OCI-LY7 (cell line): ENCODE results near the gene SENP5. TPM values are rescaled to one million over a fixed set of nuclear protein-coding genes. Genes with fewer than 3 reads are reported as not detected.

Source experiments
- BruUV-seq: library from RNA; stranded (reverse); fragments of 400-500 nt; replicated peaks from 2 replicates; lab custom pipeline; 2021; lab: Mats Ljungman, UMichigan
- CTCF ChIA-PET: fragments of 300-600 bp; sonication (Branson Sonifier 250); formaldehyde crosslinking; loops from one replicate; lab custom pipeline; 2022; ENCODE audit warnings: antibody characterized with exemption; ENCODE audit not compliant: unreplicated experiment; lab: Charles Lee
- POLR2A ChIA-PET: fragments of 300-600 bp; sonication (Branson Sonifier 250); formaldehyde crosslinking; loops from one replicate; lab custom pipeline; 2022; ENCODE audit warnings: antibody characterized with exemption; lab: Charles Lee
- DNase-seq: peaks from one replicate; pipeline ENCODE4 v3.0.0-alpha.2; 2015; ENCODE audit warnings: low spot score
- H2AFZ ChIP-seq: fragments of 200-600 bp; sonication (generic), shearing (Covaris generic); 2 replicates; pipeline ENCODE4 v1.6.1; 2014; ENCODE audit warnings: mild to moderate bottlenecking, antibody characterized with exemption, low read length, moderate library complexity
- H3K27ac ChIP-seq: fragments of 200-600 bp; sonication (generic); 2 replicates; pipeline ENCODE4 v1.5.1; 2014; ENCODE audit warnings: mixed run types, low read depth, mild to moderate bottlenecking, moderate library complexity, low read length, inconsistent platforms; ENCODE audit not compliant: poor library complexity, severe bottlenecking
- H3K36me3 ChIP-seq: fragments of 200-600 bp; sonication (generic); 2 replicates; pipeline ENCODE4 v1.6.1; 2014; ENCODE audit warnings: mild to moderate bottlenecking, antibody characterized with exemption, low read length, moderate library complexity, mixed read lengths; ENCODE audit not compliant: insufficient read depth
- H3K4me1 ChIP-seq: fragments of 200-600 bp; sonication (generic); 2 replicates; pipeline ENCODE4 v1.5.1; 2014; ENCODE audit warnings: mild to moderate bottlenecking, low read length; ENCODE audit not compliant: insufficient read depth, poor library complexity, severe bottlenecking
- H3K4me2 ChIP-seq: fragments of 200-600 bp; sonication (generic); 2 replicates; pipeline ENCODE4 v1.6.1; 2014; ENCODE audit warnings: mild to moderate bottlenecking, low read length
- H3K4me3 ChIP-seq: fragments of 200-600 bp; sonication (generic); 2 replicates; pipeline ENCODE4 v1.5.1; 2014; ENCODE audit warnings: mild to moderate bottlenecking, low read depth, low read length; ENCODE audit not compliant: poor library complexity, severe bottlenecking
- H3K79me2 ChIP-seq: fragments of 200-600 bp; sonication (generic); 2 replicates; pipeline ENCODE4 v1.6.1; 2016; ENCODE audit warnings: low read depth, mild to moderate bottlenecking, low read length, moderate library complexity, mixed read lengths; ENCODE audit not compliant: insufficient read depth
- H3K9me2 ChIP-seq: fragments of 200-600 bp; sonication (generic); 2 replicates; pipeline ENCODE4 v1.6.1; 2016; ENCODE audit warnings: mild to moderate bottlenecking, low read length, mixed read lengths; ENCODE audit not compliant: insufficient read depth
- H3K9me3 ChIP-seq: fragments of 200-600 bp; sonication (generic); 2 replicates; pipeline ENCODE4 v1.6.1; 2014; ENCODE audit warnings: mild to moderate bottlenecking, mixed run types, low read length, mixed read lengths
- H4K20me1 ChIP-seq: fragments of 200-600 bp; sonication (generic); 2 replicates; pipeline ENCODE4 v1.6.1; 2014; ENCODE audit warnings: mild to moderate bottlenecking, antibody characterized with exemption, low read length, moderate library complexity, mixed read lengths; ENCODE audit not compliant: insufficient read depth
- CTCF ChIP-seq: fragments of 200-600 bp; sonication (generic); conservative IDR thresholded peaks from 2 replicates; pipeline ENCODE4 v1.5.1; 2014; ENCODE audit warnings: mild to moderate bottlenecking, antibody characterized with exemption, low read length, moderate library complexity, mixed read lengths
- EZH2phosphoT487 ChIP-seq: fragments of 200-600 bp; sonication (generic); IDR thresholded peaks from 2 replicates; pipeline ENCODE4 v1.6.1; 2018; ENCODE audit warnings: low read depth, borderline replicate concordance, mild to moderate bottlenecking, mixed run types, antibody characterized with exemption, low read length, moderate library complexity, mixed read lengths
- intact Hi-C: fragments of 100-400 bp; cut with micrococcal nuclease; formaldehyde crosslinking; loops from one replicate; pipeline ENCODE4 v1.10.0; 2022; ENCODE audit not compliant: unreplicated experiment
- total RNA-seq, 2 experiments: library from RNA; depleted of rRNA in 1 of 2; stranded (reverse); fragments of >200 nt in 1 of 2; shearing (Covaris generic) in 1 of 2; gene quantifications; 2 replicates each; pipeline ENCODE4 v1.2.3, GENCODE V29; 2014 to 2022

The SENP5 gene
- total RNA-seq, 2 experiments from 2014 or later, result 40.2 to 42.9 TPM

- Histone ChIP-seq H3K4me3 (no peak overlapping the region), H3K79me2 (no peaks in the 10 kb centered on the region), H3K9me3 (no peaks in the 10 kb centered on the region), H3K4me1 (no peaks in the 10 kb centered on the region), H3K36me3 (no peaks in the 10 kb centered on the region), H3K4me2 (no peak overlapping the region), H3K9me2 (no peaks in the 10 kb centered on the region), H3K27ac (no peak overlapping the region), H2AFZ (no peak overlapping the region), H4K20me1 (no peaks in the 10 kb centered on the region)
- POLR2A ChIA-PET, result interaction anchor here (0.6 to 1.4 kb wide), 2 partner anchors 31 to 497 kb away, joined by 3 to 4 read pairs; no protein-coding TSS in a partner anchor
- intact Hi-C loops, result no loop called here
- CTCF ChIA-PET, result no interaction called here
- TF ChIP-seq CTCF, result no peak
- TF ChIP-seq EZH2phosphoT487, result no peak
- DNase-seq, result no peak
- BruUV-seq, result no TSS peak
Observed at GRCh38 chr3:196954832-196955231, 87.1 kb downstream of the SENP5 start.

- no TSS peak for BruUV-seq
- POLR2A ChIA-PET, result no interaction called here
- no peak overlapping the region for H3K4me3 ChIP-seq
- peaks cover 11% of the 10 kb centered on the region for H3K4me1 ChIP-seq
- no peak overlapping the region for H3K4me2 ChIP-seq
- H2AFZ ChIP-seq, result peak overlapping the region; percentile 61; the same call in 1 of the 2 replicates
- intact Hi-C loops, result loop anchor here (10.0 kb wide), 1 partner anchor 248 kb away; the partner anchor contains the start of genes CEP19 and PIGX
- H3K27ac ChIP-seq, result no peak overlapping the region
- DNase-seq, result no peak
- CTCF ChIA-PET, result no interaction called here
- H4K20me1 ChIP-seq, result no peaks in the 10 kb centered on the region
- H3K9me2 ChIP-seq, result no peaks in the 10 kb centered on the region
- no peaks in the 10 kb centered on the region for H3K36me3 ChIP-seq
- no peaks in the 10 kb centered on the region for H3K79me2 ChIP-seq
- no peaks in the 10 kb centered on the region for H3K9me3 ChIP-seq
- no peak for TF ChIP-seq CTCF
- no peak for TF ChIP-seq EZH2phosphoT487
Observed at GRCh38 chr3:196962108-196962929, 94.6 kb downstream of the SENP5 start.
